Measurements from ENCODE around the gene RALGDS.

The RALGDS gene

DNA sequence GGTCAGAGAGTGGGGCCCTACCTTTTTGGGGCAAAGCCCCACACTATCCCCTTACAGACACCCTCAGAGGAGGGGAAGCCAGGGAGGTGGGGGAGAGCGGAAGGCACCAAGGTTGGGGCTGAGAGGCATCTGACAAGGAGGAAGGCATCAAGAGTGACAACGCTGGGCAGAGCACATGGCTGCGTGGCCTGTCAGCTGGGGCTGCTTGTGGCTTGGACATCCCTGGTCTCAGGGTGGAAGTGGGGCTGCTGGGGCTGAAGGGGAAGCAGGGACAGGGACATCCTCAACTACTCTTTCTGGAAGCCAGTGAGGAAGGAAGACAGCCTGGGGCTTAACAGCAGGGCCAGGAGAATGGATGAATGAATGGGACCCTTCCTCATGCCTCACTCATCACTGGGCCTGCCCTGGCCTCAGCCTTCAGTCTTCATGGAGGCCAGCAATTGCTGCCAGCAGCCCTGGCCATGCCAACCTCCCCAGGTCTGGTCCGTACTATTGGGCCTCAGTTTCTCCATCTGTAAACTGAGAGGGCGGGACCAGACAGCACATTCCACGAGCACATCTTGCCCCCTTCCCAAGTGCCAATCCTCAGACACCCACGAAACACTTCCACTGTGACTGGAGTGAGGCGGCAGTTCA lies 993 bp upstream of the RALGDS start:
- H3K9me3 ChIP-seq (ENCODE audit: control insufficient read depth, low read depth, low read length): no peaks in the 10 kb centered on the region
- peaks cover 68% of the 10 kb centered on the region for H3K27me3 ChIP-seq (ENCODE audit: control insufficient read depth, insufficient read depth, low read length)
- H3K4me3 ChIP-seq (ENCODE audit: low read length): no peak overlapping the region
- H3K36me3 ChIP-seq (ENCODE audit: control insufficient read depth, low read depth, low read length): no peaks in the 10 kb centered on the region
- no peak overlapping the region for H3K9ac ChIP-seq (ENCODE audit: low read length)
- peaks cover 7% of the 10 kb centered on the region for H3K4me1 ChIP-seq (ENCODE audit: control insufficient read depth, low read depth, low read length)
- no peak overlapping the region for H3K27ac ChIP-seq (ENCODE audit: low read length)

GRCh38 chr9:133120501-133121197 lies 391 bp downstream of the RALGDS start:
- Histone ChIP-seq H3K27ac (ENCODE audit: low read length) (no peak overlapping the region), H3K36me3 (ENCODE audit: control insufficient read depth, low read depth, low read length) (no peaks in the 10 kb centered on the region), H3K9ac (ENCODE audit: low read length) (peak overlapping the region; percentile 49), H3K9me3 (ENCODE audit: control insufficient read depth, low read depth, low read length) (no peaks in the 10 kb centered on the region), H3K4me1 (ENCODE audit: control insufficient read depth, low read depth, low read length) (peaks cover 7% of the 10 kb centered on the region), H3K4me3 (ENCODE audit: low read length) (peak overlapping the region; percentile 62), H3K27me3 (ENCODE audit: control insufficient read depth, insufficient read depth, low read length) (peaks cover 73% of the 10 kb centered on the region)

DNA sequence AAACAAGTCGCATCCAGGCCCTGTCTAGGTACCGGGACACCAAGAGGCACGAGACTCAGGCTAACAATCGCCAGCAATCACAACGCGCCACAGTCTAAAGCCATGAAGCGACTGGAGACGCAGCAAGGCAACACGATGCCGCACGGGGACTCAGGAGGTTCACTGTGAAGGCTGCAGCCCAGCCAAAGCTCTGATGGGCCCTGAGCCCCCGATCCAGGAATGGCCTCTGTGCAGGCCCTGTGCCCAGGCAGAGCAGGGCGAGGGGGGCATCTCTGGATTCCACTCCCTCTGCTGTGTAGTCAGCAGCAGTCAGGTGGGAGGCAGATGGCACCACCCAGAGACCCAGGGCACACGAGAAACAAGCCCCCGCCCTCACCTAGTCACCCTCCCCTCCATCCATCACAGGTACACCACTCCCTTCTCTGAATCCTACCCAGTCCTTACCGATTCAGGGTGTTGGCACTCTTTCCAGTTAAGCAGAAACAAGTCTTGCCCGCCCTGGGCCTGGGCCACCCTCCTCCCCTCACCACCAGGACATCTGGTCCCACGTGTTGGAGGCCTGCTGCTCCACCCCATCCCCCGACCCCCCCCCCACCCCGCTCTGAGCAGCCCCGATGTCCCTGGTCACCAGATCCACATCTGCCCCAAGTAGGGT lies 1.1 kb downstream of the RALGDS start:
- H3K4me1 ChIP-seq (ENCODE audit: control insufficient read depth, low read depth, low read length): peaks cover 7% of the 10 kb centered on the region
- peak overlapping the region; percentile 62 for H3K4me3 ChIP-seq (ENCODE audit: low read length)
- no peak overlapping the region for H3K27ac ChIP-seq (ENCODE audit: low read length)
- no peaks in the 10 kb centered on the region for H3K36me3 ChIP-seq (ENCODE audit: control insufficient read depth, low read depth, low read length)
- H3K9me3 ChIP-seq (ENCODE audit: control insufficient read depth, low read depth, low read length): no peaks in the 10 kb centered on the region
- peaks cover 67% of the 10 kb centered on the region for H3K27me3 ChIP-seq (ENCODE audit: control insufficient read depth, insufficient read depth, low read length)
- no peak overlapping the region for H3K9ac ChIP-seq (ENCODE audit: low read length)

DNA sequence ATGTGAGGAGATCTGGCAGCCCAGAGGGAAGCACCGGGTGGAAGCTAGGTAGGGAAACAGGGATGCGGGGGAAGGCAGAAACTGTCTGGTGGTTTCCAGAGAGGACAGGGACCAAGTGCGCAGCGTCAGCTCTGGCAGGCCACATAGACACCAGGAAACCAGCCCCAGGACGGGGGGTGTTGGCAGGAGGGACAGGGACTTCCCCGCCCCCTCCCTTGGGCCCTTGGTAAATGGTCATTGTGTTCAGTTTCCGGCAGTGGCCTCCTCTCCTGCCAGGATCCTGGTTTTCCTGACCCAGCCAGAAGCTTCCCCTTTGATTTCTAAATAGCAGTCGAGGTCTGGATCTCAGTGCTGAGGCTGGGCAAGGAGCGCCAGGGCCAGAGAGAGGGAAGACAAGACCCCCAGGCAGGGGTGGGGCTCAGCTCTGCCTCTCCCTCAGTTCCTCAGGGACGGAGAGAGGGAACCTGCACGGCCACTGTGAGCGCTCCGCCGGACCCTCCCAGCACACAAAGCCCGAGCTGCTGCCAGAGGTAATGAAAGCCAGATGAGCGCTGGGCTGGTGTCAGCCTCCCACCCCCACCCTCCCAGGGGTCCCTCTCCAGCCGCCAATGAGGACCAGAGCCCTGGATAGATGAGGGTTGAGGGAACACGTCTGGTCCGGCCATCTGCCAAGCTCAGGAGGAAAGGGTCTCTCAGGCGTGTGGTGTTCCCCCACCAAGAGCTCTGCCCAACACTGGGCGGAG lies 1.8 kb downstream of the RALGDS start:
- Histone ChIP-seq H3K27ac (ENCODE audit: low read length) (no peak overlapping the region), H3K9ac (ENCODE audit: low read length) (no peak overlapping the region), H3K4me3 (ENCODE audit: low read length) (no peak overlapping the region), H3K9me3 (ENCODE audit: control insufficient read depth, low read depth, low read length) (no peaks in the 10 kb centered on the region), H3K36me3 (ENCODE audit: control insufficient read depth, low read depth, low read length) (no peaks in the 10 kb centered on the region), H3K27me3 (ENCODE audit: control insufficient read depth, insufficient read depth, low read length) (peaks cover 65% of the 10 kb centered on the region), H3K4me1 (ENCODE audit: control insufficient read depth, low read depth, low read length) (peaks cover 7% of the 10 kb centered on the region)

- no peak overlapping the region for H3K27ac ChIP-seq (ENCODE audit: low read length)
- no peak overlapping the region for H3K9ac ChIP-seq (ENCODE audit: low read length)
- no peaks in the 10 kb centered on the region for H3K36me3 ChIP-seq (ENCODE audit: control insufficient read depth, low read depth, low read length)
- H3K27me3 ChIP-seq (ENCODE audit: control insufficient read depth, insufficient read depth, low read length): peaks cover 62% of the 10 kb centered on the region
- no peaks in the 10 kb centered on the region for H3K9me3 ChIP-seq (ENCODE audit: control insufficient read depth, low read depth, low read length)
- no peak overlapping the region for H3K4me3 ChIP-seq (ENCODE audit: low read length)
- H3K4me1 ChIP-seq (ENCODE audit: control insufficient read depth, low read depth, low read length): peaks cover 7% of the 10 kb centered on the region
These were observed 2.5 kb downstream of the RALGDS start for GRCh38 chr9:133118568-133118967.

- no peaks in the 10 kb centered on the region for H3K9me3 ChIP-seq (ENCODE audit: control insufficient read depth, low read depth, low read length)
- H3K27ac ChIP-seq (ENCODE audit: low read length): no peak overlapping the region
- H3K36me3 ChIP-seq (ENCODE audit: control insufficient read depth, low read depth, low read length): no peaks in the 10 kb centered on the region
- H3K4me3 ChIP-seq (ENCODE audit: low read length): no peak overlapping the region
- H3K27me3 ChIP-seq (ENCODE audit: control insufficient read depth, insufficient read depth, low read length): peaks cover 60% of the 10 kb centered on the region
- H3K9ac ChIP-seq (ENCODE audit: low read length): no peak overlapping the region
- H3K4me1 ChIP-seq (ENCODE audit: control insufficient read depth, low read depth, low read length): peaks cover 7% of the 10 kb centered on the region
These were observed 2.9 kb downstream of the RALGDS start for GRCh38 chr9:133118179-133118520.

DNA sequence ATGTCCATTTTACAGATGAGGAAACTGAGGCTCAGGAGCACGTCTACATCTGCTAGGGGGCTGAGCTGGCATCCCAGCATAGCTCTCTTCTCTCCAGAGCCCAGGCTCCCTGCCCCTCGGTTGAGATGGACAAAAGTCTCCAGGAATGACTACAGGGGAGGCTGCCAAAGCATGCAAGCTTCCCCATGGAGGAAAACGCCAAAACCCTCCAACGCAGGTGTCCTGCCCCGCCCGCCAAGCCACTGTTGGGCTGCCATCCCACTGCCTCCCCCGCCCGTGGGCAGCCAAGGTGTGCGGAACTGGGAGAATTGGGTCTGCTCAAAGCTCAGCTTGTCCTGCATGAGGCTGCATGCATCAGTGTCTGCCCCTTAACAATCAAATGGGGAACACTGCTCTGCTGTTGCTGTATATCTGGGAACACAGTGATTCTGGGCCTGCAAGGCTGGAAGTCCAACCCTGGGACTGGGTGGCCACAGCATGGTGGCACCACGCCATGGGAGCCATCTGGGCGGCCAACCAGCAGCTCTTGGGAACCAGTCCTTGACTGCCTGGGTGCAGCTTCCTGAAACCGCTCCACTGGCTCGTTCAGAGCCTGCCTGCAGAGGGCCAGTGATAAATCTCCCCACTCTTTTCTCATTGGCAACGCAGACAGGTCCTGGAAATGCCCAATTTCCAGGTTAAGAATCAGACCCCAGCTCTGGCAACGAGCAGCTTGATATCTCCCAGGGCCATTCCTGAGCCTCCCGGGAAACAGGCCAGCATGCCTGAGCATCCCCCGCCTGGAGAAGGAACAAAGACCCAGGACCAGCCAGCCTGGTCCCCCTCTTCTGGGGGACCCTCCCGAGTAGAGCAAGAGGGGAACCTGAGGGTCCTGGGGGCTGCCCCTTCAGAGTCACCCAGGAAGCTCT lies 3.5 kb downstream of the RALGDS start:
- Histone ChIP-seq H3K27me3 (ENCODE audit: control insufficient read depth, insufficient read depth, low read length) (peaks cover 54% of the 10 kb centered on the region), H3K9ac (ENCODE audit: low read length) (no peak overlapping the region), H3K27ac (ENCODE audit: low read length) (no peak overlapping the region), H3K36me3 (ENCODE audit: control insufficient read depth, low read depth, low read length) (no peaks in the 10 kb centered on the region), H3K9me3 (ENCODE audit: control insufficient read depth, low read depth, low read length) (no peaks in the 10 kb centered on the region), H3K4me3 (ENCODE audit: low read length) (no peak overlapping the region), H3K4me1 (ENCODE audit: control insufficient read depth, low read depth, low read length) (peaks cover 7% of the 10 kb centered on the region)

DNA sequence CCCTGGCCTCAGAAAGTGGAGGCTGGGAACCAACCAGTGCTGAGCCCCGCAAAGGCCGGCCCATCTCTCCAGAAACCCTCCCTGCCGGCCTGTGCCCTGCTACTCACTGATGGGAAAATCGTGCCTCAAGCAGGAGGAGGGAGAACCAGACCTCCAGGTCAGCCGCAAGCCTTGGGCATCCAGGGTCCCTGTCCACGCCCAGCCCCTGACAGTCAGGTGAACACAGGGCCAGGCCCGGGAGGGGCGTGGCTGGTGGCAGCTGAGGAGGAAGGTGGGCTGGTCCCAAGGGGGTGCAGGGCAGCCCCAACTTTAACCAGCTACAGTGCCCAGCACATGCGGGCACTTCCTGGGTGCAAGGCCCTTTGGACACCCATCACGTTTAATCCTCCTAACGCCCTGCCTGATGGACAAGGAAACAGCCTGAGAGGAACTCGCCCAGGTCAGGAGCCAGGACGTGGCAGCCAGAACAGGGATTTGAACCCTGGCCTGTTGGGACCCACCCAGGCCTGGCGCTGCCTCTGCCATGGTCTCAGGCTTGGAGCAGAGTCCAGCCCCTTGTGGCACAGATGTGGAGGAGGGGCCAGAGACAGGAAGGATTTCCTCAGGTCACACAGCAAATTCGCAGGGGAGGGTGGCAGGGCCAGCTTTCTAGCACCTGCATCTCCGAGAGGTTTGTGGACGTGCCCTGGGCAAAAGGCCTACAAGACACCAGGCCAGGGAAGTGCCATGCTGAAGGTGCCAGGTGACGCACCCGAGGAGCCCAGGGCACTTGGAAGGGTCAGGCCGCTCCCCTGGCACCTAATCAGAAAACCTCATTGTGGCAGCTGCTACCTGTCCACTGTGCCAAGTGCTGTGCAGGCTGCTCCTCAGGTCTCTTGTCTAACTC lies 4.5 kb downstream of the RALGDS start:
- Histone ChIP-seq H3K27ac (ENCODE audit: low read length) (no peak overlapping the region), H3K27me3 (ENCODE audit: control insufficient read depth, insufficient read depth, low read length) (peaks cover 44% of the 10 kb centered on the region), H3K9ac (ENCODE audit: low read length) (no peak overlapping the region), H3K36me3 (ENCODE audit: control insufficient read depth, low read depth, low read length) (no peaks in the 10 kb centered on the region), H3K4me1 (ENCODE audit: control insufficient read depth, low read depth, low read length) (peaks cover 7% of the 10 kb centered on the region), H3K4me3 (ENCODE audit: low read length) (no peak overlapping the region), H3K9me3 (ENCODE audit: control insufficient read depth, low read depth, low read length) (no peaks in the 10 kb centered on the region)

DNA sequence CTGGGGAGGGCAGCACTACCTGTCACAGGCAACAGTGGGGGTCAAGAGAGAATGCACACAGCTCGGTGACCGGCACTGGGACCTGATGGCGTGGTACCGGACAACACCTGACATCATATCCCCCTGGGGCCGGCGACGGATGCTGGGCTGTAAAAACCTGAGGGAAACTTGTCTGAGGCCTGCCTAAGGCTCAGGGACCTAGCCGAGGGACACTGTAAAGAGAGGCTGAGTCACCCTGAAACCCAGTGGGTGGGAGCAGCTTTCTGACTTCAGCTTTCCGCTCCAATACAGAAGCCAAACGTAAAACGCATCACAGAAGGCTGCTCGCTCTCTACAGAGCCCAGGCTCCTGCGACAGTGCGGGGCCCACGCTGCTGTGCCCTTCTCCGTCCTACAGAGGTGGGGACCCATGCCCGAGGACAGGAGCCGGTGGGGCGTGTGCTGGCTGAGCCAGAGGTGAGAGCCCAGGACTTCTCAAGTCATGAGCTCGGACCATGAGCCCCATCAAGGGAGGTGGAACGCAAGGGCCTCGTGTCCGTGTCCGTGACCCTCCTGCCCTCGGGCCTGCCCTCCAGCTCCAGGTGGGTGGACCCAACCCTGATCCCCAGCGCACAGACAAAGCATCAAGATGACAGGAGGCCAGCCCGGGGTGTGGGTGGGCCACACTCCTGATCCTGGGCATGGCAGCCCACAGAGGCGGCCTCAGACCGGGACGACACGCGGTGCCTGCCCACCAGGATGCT lies 5.3 kb downstream of the RALGDS start:
- Histone ChIP-seq H3K27me3 (ENCODE audit: control insufficient read depth, insufficient read depth, low read length) (peaks cover 44% of the 10 kb centered on the region), H3K36me3 (ENCODE audit: control insufficient read depth, low read depth, low read length) (no peaks in the 10 kb centered on the region), H3K4me3 (ENCODE audit: low read length) (no peak overlapping the region), H3K4me1 (ENCODE audit: control insufficient read depth, low read depth, low read length) (peaks cover 7% of the 10 kb centered on the region), H3K9ac (ENCODE audit: low read length) (no peak overlapping the region), H3K9me3 (ENCODE audit: control insufficient read depth, low read depth, low read length) (no peaks in the 10 kb centered on the region), H3K27ac (ENCODE audit: low read length) (no peak overlapping the region)
